Astrocyte (in vitro differentiated cells and primary cell): ENCODE measurements around the gene ABO.

Experiments
- EZH2 ChIP-seq: IDR thresholded peaks from 2 replicates; pipeline ENCODE4 v1.6.1; 2012; ENCODE audit warnings: mild to moderate bottlenecking, low read length, inconsistent platforms; ENCODE audit not compliant: insufficient read depth
- TF ChIP-seq, protein P1 (sequence below): IDR thresholded peaks from 2 replicates; pipeline ENCODE4 v1.5.1; 2011; ENCODE audit warnings: low read depth, mild to moderate bottlenecking, inconsistent platforms, low read length, moderate library complexity; ENCODE audit not compliant: insufficient read depth

DNA sequence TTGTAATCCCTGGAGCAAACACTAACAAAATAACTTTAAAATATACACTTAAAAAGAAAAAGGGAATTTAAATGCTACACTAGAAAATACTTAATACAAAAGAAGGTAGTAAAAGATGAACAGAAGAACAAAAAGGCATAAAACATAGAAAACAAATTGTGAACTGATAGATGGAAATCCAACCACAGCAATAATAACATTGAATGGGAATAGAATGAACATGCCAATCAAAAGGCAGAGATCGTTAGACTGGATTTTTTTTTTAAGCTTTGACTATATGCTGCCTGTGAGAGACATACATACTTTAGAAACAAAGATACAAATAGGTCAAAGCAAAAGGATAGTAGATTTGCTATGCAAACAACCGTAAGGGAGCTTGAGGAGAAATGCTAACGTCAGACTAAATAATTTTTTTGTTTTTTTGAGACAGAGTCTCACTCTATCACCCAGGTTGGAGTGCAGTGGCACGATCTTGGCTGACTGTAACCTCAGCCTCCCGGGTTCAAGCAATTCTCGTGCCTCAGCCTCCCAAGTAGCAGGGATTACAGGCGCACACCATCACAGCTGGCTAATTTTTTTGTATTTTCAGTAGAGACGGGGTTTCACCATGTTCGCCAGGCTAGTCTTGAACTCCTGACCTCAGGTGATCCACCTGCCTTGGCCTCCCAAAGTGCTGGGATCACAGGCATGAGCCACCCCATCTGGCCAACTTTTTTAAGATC, 6.5 kb downstream of the ABO start:
- TF ChIP-seq, protein P1, sequence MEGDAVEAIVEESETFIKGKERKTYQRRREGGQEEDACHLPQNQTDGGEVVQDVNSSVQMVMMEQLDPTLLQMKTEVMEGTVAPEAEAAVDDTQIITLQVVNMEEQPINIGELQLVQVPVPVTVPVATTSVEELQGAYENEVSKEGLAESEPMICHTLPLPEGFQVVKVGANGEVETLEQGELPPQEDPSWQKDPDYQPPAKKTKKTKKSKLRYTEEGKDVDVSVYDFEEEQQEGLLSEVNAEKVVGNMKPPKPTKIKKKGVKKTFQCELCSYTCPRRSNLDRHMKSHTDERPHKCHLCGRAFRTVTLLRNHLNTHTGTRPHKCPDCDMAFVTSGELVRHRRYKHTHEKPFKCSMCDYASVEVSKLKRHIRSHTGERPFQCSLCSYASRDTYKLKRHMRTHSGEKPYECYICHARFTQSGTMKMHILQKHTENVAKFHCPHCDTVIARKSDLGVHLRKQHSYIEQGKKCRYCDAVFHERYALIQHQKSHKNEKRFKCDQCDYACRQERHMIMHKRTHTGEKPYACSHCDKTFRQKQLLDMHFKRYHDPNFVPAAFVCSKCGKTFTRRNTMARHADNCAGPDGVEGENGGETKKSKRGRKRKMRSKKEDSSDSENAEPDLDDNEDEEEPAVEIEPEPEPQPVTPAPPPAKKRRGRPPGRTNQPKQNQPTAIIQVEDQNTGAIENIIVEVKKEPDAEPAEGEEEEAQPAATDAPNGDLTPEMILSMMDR = no peak
- TF ChIP-seq EZH2 = no peak
